H1 (cell line): ENCODE data around the gene OGFR. TPM values are rescaled to one million over a fixed set of nuclear protein-coding genes. Genes with fewer than 3 reads are reported as not detected.

Experiments used
- CTCF ChIA-PET: fragments of 300-600 bp; sonication (Branson Sonifier 250); formaldehyde crosslinking; loops from one replicate; lab custom pipeline; 2021; ENCODE audit not compliant: partially characterized antibody; lab: Charles Lee
- POLR2A ChIA-PET: fragments of 300-600 bp; sonication (Branson Sonifier 250); formaldehyde crosslinking; loops from one replicate; lab custom pipeline; 2021; ENCODE audit warnings: inconsistent platforms; ENCODE audit not compliant: partially characterized antibody; lab: Charles Lee
- DNase-seq, 2 experiments: peaks; one replicate each; pipeline versions ENCODE4 v3.0.0 to v3.0.0-alpha.2; 2010 to 2022; ENCODE audit warnings: low spot score in 2 of 2, low read depth in 1 of 2, mixed read lengths in 1 of 2
- FAIRE-seq: peaks from 2 replicates; lab custom pipeline; 2011; peaks lifted over from hg19 to GRCh38; lab: Jason Lieb, UNC
- H2AFZ ChIP-seq: 2 replicates; pipeline ENCODE4 v1.8.1; 2012; ENCODE audit warnings: low read length, inconsistent platforms
- H2AK5ac ChIP-seq: 2 replicates; pipeline ENCODE4 v1.6.1; 2013; ENCODE audit warnings: low read depth, low read length
- H2BK120ac ChIP-seq: replicated peaks from 2 replicates; pipeline ENCODE3; 2013; ENCODE audit warnings: low read depth, low read length, inconsistent platforms
- H2BK12ac ChIP-seq: 2 replicates; pipeline ENCODE4 v1.6.1; 2013; ENCODE audit warnings: low read depth, low read length
- H2BK15ac ChIP-seq: 2 replicates; pipeline ENCODE4 v1.6.1; 2013; ENCODE audit warnings: low read length
- H2BK20ac ChIP-seq: 2 replicates; pipeline ENCODE4 v1.6.1; 2013; ENCODE audit warnings: low read length
- H2BK5ac ChIP-seq: 2 replicates; pipeline ENCODE4 v1.6.1; 2013; ENCODE audit warnings: low read depth, low read length
- H3K14ac ChIP-seq: 2 replicates; pipeline ENCODE4 v1.6.1; 2013; ENCODE audit warnings: inconsistent platforms; ENCODE audit not compliant: insufficient read length
- H3K18ac ChIP-seq: 2 replicates; pipeline ENCODE4 v1.6.1; 2013; ENCODE audit warnings: low read length; ENCODE audit errors: extremely low read depth
- H3K23ac ChIP-seq: 2 replicates; pipeline ENCODE4 v1.6.1; 2013; ENCODE audit warnings: inconsistent platforms; ENCODE audit not compliant: insufficient read length
- H3K23me2 ChIP-seq: 2 replicates; pipeline ENCODE4 v1.6.1; 2013; ENCODE audit warnings: low read depth, low read length
- H3K27ac ChIP-seq: 2 replicates; pipeline ENCODE4 v1.6.1; 2011; ENCODE audit warnings: low read depth, low read length, inconsistent platforms
- H3K27me3 ChIP-seq, 4 experiments: replicated peaks in 1 of 4; 1 replicate in 1 of 4; 2 replicates in 3 of 4; pipeline versions ENCODE4 v1.6.1 to v1.8.1; 2011 to 2013; ENCODE audit warnings: low read length in 3 of 4, mild to moderate bottlenecking in 3 of 4, inconsistent platforms in 2 of 4, mixed read lengths in 2 of 4, moderate library complexity in 1 of 4; ENCODE audit not compliant: control insufficient read depth in 3 of 4, insufficient read depth in 3 of 4; ENCODE audit errors: extremely low read depth in 1 of 4
- H3K36me3 ChIP-seq, 4 experiments: 2 replicates each; pipeline versions ENCODE4 v1.6.1 to v1.8.1; 2011 to 2013; ENCODE audit warnings: mild to moderate bottlenecking in 4 of 4, low read length in 3 of 4, moderate library complexity in 2 of 4, control low read depth in 1 of 4, inconsistent platforms in 1 of 4; ENCODE audit not compliant: insufficient read depth in 4 of 4, control insufficient read depth in 2 of 4
- H3K4ac ChIP-seq: replicated peaks from 2 replicates; pipeline ENCODE3; 2013; ENCODE audit warnings: low read length, low read depth, mixed read lengths, inconsistent platforms; ENCODE audit not compliant: insufficient read length
- H3K4me1 ChIP-seq, 4 experiments: replicated peaks in 1 of 4; 1 replicate in 1 of 4; 2 replicates in 3 of 4; pipeline versions ENCODE4 v1.6.1 to v1.8.1; 2011 to 2013; ENCODE audit warnings: low read length in 3 of 4, inconsistent platforms in 2 of 4, mixed read lengths in 1 of 4; ENCODE audit not compliant: insufficient read depth in 4 of 4, control insufficient read depth in 3 of 4
- H3K4me2 ChIP-seq, 2 experiments: 2 replicates each; pipeline versions ENCODE4 v1.6.1 to v1.8.1; 2011 to 2013; ENCODE audit warnings: low read depth in 2 of 2, low read length in 2 of 2, control low read depth in 1 of 2, inconsistent platforms in 1 of 2, mild to moderate bottlenecking in 1 of 2; ENCODE audit not compliant: insufficient read depth in 1 of 2
- H3K4me3 ChIP-seq, 4 experiments: fragments of 200-600, 300-600 bp in 1 of 4; sonication (generic), shearing (Covaris generic), sonication (Bioruptor Twin) in 1 of 4; 2 replicates each; pipeline versions ENCODE4 v1.5.1 to v1.8.1; 2011 to 2016; ENCODE audit warnings: low read length in 4 of 4, low read depth in 3 of 4, control low read depth in 2 of 4, inconsistent platforms in 2 of 4, mild to moderate bottlenecking in 2 of 4, mixed read lengths in 1 of 4, moderate library complexity in 1 of 4; ENCODE audit not compliant: insufficient read depth in 2 of 4; ENCODE audit errors: extremely low read depth in 1 of 4
- H3K56ac ChIP-seq: replicated peaks from 2 replicates; pipeline ENCODE3; 2013; ENCODE audit warnings: low read depth, mild to moderate bottlenecking, mixed read lengths, low read length, inconsistent platforms; ENCODE audit not compliant: insufficient read length
- H3K79me1 ChIP-seq: 2 replicates; pipeline ENCODE4 v1.6.1; 2013; ENCODE audit warnings: low read depth, low read length, control low read depth
- H3K79me2 ChIP-seq, 2 experiments: 2 replicates each; pipeline versions ENCODE4 v1.6.1 to v1.8.1; 2012 to 2013; ENCODE audit warnings: low read length in 2 of 2, mild to moderate bottlenecking in 2 of 2, inconsistent platforms in 1 of 2; ENCODE audit not compliant: insufficient read depth in 2 of 2, control insufficient read depth in 1 of 2
- H3K9ac ChIP-seq, 4 experiments: replicated peaks in 1 of 4; 1 replicate in 1 of 4; 2 replicates in 3 of 4; pipeline versions ENCODE4 v1.6.1 to v1.8.1; 2011 to 2013; ENCODE audit warnings: low read depth in 3 of 4, low read length in 3 of 4, control low read depth in 2 of 4, mild to moderate bottlenecking in 2 of 4, moderate library complexity in 2 of 4, inconsistent platforms in 1 of 4; ENCODE audit errors: extremely low read depth in 1 of 4
- H3K9me3 ChIP-seq, 2 experiments: 2 replicates each; pipeline versions ENCODE4 v1.6.1 to v1.8.1; 2012 to 2013; ENCODE audit warnings: mild to moderate bottlenecking in 2 of 2, moderate library complexity in 2 of 2, control low read depth in 1 of 2, inconsistent platforms in 1 of 2, low read depth in 1 of 2, low read length in 1 of 2, mixed read lengths in 1 of 2; ENCODE audit not compliant: insufficient read depth in 2 of 2
- H4K20me1 ChIP-seq, 2 experiments: replicated peaks in 1 of 2; 2 replicates each; pipeline versions ENCODE3 to v1.8.1; 2011 to 2013; ENCODE audit warnings: inconsistent platforms in 2 of 2, low read length in 2 of 2, mild to moderate bottlenecking in 1 of 2; ENCODE audit not compliant: insufficient read depth in 2 of 2, control insufficient read depth in 1 of 2
- H4K5ac ChIP-seq: 2 replicates; pipeline ENCODE4 v1.6.1; 2013; ENCODE audit warnings: low read length, low read depth, mixed read lengths, inconsistent platforms; ENCODE audit not compliant: insufficient read length
- H4K8ac ChIP-seq: 2 replicates; pipeline ENCODE4 v1.8.0; 2013; ENCODE audit warnings: mild to moderate bottlenecking, moderate library complexity, low read length, inconsistent platforms; ENCODE audit not compliant: insufficient read depth; ENCODE audit errors: extremely low read depth
- H4K91ac ChIP-seq: replicated peaks from 2 replicates; pipeline ENCODE3; 2013; ENCODE audit warnings: low read length, mixed read lengths, inconsistent platforms; ENCODE audit not compliant: insufficient read length
- ASH2L ChIP-seq: fragments of 200-600, 300-600 bp; sonication (generic); IDR thresholded peaks from one replicate; pipeline ENCODE4 v1.7.1; 2017; ENCODE audit warnings: low read length
- ATF2 ChIP-seq: IDR thresholded peaks from 2 replicates; pipeline ENCODE4 v1.6.1; 2012; ENCODE audit warnings: low read length, inconsistent platforms
- CREB1 ChIP-seq: IDR thresholded peaks from 2 replicates; pipeline ENCODE4 v1.6.1; 2012; ENCODE audit warnings: inconsistent platforms
- CTCF ChIP-seq, 3 experiments: IDR thresholded peaks; 1 replicate in 2 of 3; 2 replicates in 1 of 3; pipeline versions ENCODE4 v1.5.1 to v1.6.1; 2011; ENCODE audit warnings: low read length in 3 of 3, mild to moderate bottlenecking in 3 of 3, inconsistent platforms in 2 of 3, low read depth in 1 of 3, moderate library complexity in 1 of 3; ENCODE audit not compliant: insufficient read depth in 1 of 3; ENCODE audit errors: control extremely low read depth in 1 of 3
- MAX ChIP-seq: IDR thresholded peaks from 2 replicates; pipeline ENCODE4 v1.6.1; 2012; ENCODE audit warnings: inconsistent platforms
- SIN3A ChIP-seq, 2 experiments: IDR thresholded peaks in 1 of 2; conservative IDR thresholded peaks in 1 of 2; 2 replicates each; pipeline ENCODE4 v1.6.1; 2011 to 2012; ENCODE audit warnings: low read length in 2 of 2, improper control_type of control experiment in 1 of 2, low read depth in 1 of 2, mild to moderate bottlenecking in 1 of 2
- SP2 ChIP-seq: IDR thresholded peaks from 2 replicates; pipeline ENCODE4 v1.6.1; 2012; ENCODE audit warnings: mild to moderate bottlenecking, low read length, inconsistent platforms
- TAF7 ChIP-seq: optimal IDR thresholded peaks from 2 replicates; pipeline ENCODE3; 2011; ENCODE audit warnings: low read depth, mild to moderate bottlenecking, inconsistent platforms, low read length, moderate library complexity, borderline replicate concordance
- TEAD4 ChIP-seq: IDR thresholded peaks from 2 replicates; pipeline ENCODE4 v1.6.1; 2012; ENCODE audit warnings: low read depth, low read length, inconsistent platforms, mixed read lengths
- WGBS, 2 experiments: shearing (Covaris generic) in 1 of 2; methylation state at CpG; one replicate each; pipeline versions ENCODE4 v1.1.6 to v1.1.7; 2013 to 2015; ENCODE audit warnings: low lambda C conversion rate in 2 of 2, mixed read lengths in 2 of 2, inconsistent platforms in 1 of 2, low coverage in 1 of 2, missing lambda C conversion rate in 1 of 2; ENCODE audit not compliant: insufficient replicate concordance in 2 of 2, insufficient coverage in 1 of 2, insufficient read length in 1 of 2; ENCODE audit errors: extremely low coverage in 1 of 2, missing lambda C conversion rate in 1 of 2; 5-methylcytosine and 5-hydroxymethylcytosine counted together
- polyA plus RNA-seq, 7 experiments: library from polyadenylated mRNA; depleted of rRNA in 3 of 7; stranded (reverse) in 5 of 7; unstranded in 2 of 7; fragments of >200 nt in 5 of 7; fragments of 200-250 nt in 2 of 7; gene quantifications; 1 replicate in 5 of 7; 2 replicates in 1 of 7; 4 replicates in 1 of 7; pipeline versions ENCODE4 v1.2.1 to v1.2.3, GENCODE V29; 2011 to 2013; ENCODE audit warnings: missing spikeins in 2 of 7, mixed read lengths in 2 of 7
- total RNA-seq: library from RNA; stranded (reverse); fragmentation: NEBNext Ultra II Directional; extraction: Animal tissue kit (Norgen Biotek cat#: 25700); gene quantifications from 2 replicates; pipeline ENCODE4 v1.2.1, GENCODE V29; 2021

The OGFR gene
- total and polyA plus RNA-seq, 2 of the 8 experiments (the other 6 are each of a cell fraction or from before 2014, with no cell fraction given): 13.9 to 25.1 TPM

- CTCF ChIA-PET: interaction anchor here (3.5 kb wide), 1 partner anchor 22 kb away, joined by 15 read pairs; no protein-coding TSS in a partner anchor
- TF ChIP-seq ATF2 (no peak), SP2 (no peak), TEAD4 (no peak), CREB1 (no peak), MAX (no peak), CTCF (IDR thresholded peaks at IDR 0.05; ENCODE audit: control extremely low read depth in 1 of 3, insufficient read depth in 1 of 3, low read depth in 1 of 3, low read length in 3 of 3) (no peak), ASH2L (no peak), SIN3A (conservative IDR thresholded peaks at IDR 0.05 in 1 of 2, IDR thresholded peaks at IDR 0.05 in 1 of 2; ENCODE audit: low read depth in 1 of 2, low read length in 2 of 2) (no peak), TAF7 (no peak)
Measured at GRCh38 chr20:62813588-62813987, 9.0 kb downstream of the OGFR start.

More at GRCh38 chr20:62813588-62813987, 9.0 kb downstream of the OGFR start:
- Histone ChIP-seq H3K36me3 (peaks cover 0 to 19% (median 8%) of the 10 kb centered on the region in 4 experiments; a peak in 4 of 8 replicates), H3K4me3 (no peak overlapping the region), H2BK20ac (no peak overlapping the region), H2BK15ac (no peak overlapping the region), H3K23me2 (peaks cover 13% of the 10 kb centered on the region), H4K8ac (no peak overlapping the region), H3K79me2 (no peaks in the 10 kb centered on the region), H2AFZ (no peak overlapping the region), H3K9ac (no peak overlapping the region), H2BK12ac (no peak overlapping the region), H3K27me3 (peaks cover 0 to 8% (median 2%) of the 10 kb centered on the region in 4 experiments; a peak in 2 of 7 replicates), H2BK5ac (no peak overlapping the region), H3K14ac (no peak overlapping the region), H3K9me3 (no peaks in the 10 kb centered on the region), H3K27ac (no peak overlapping the region), H3K4me2 (no peak overlapping the region), H3K18ac (no peak overlapping the region), H3K4me1 (peaks cover 0 to 17% (median 11%) of the 10 kb centered on the region in 4 experiments; a peak in 5 of 7 replicates), H3K56ac (no peak overlapping the region), H3K23ac (no peak overlapping the region), H4K5ac (no peak overlapping the region), H3K4ac (no peak overlapping the region), H2BK120ac (no peak overlapping the region), H4K20me1 (peaks cover 0 to 5% of the 10 kb centered on the region in 2 experiments), H3K79me1 (no peaks in the 10 kb centered on the region), H4K91ac (no peak overlapping the region), H2AK5ac (no peak overlapping the region)
- 84% methylated on average over 10 of the region's 13 CpGs; no CpG with 5 or more reads in 1 of the 2 experiments for WGBS, 2 experiments
- DNase-seq: no peak
- POLR2A ChIA-PET: interaction anchor here (2.4 kb wide), 1 partner anchor 9 kb away, joined by 8 read pairs; no protein-coding TSS in a partner anchor
- FAIRE-seq: no peak
